HG02885 (cell line): ENCODE results near the gene SPINK4.

ENCODE experiments used
- ATAC-seq: cut with Tn5 transposase; IDR thresholded peaks from one replicate; pipeline ENCODE4 v1.9.1; 2021; ENCODE audit warnings: mild to moderate bottlenecking; ENCODE audit not compliant: unreplicated experiment, poor library complexity

The SPINK4 gene

GRCh38 chr9:33239921-33240320, at the start of gene SPINK4:
TSS of gene SPINK4 (plus strand) at chr9:33240167. CDS start at chr9:33240209, 42 bp downstream.
- no peak for ATAC-seq

- no peak for ATAC-seq
Measured at GRCh38 chr9:33192493-33193255, 47.3 kb upstream of the SPINK4 start.

GRCh38 chr9:33193818-33194217, 46.1 kb upstream of the SPINK4 start:
- no peak for ATAC-seq

- no peak for ATAC-seq
Measured at GRCh38 chr9:33196736-33197135, 43.2 kb upstream of the SPINK4 start.

GRCh38 chr9:33197279-33198152, 42.5 kb upstream of the SPINK4 start:
- no peak for ATAC-seq

- ATAC-seq = no peak
Measured at GRCh38 chr9:33198165-33198564, 41.8 kb upstream of the SPINK4 start.

GRCh38 chr9:33202018-33202417, 37.9 kb upstream of the SPINK4 start:
- ATAC-seq = peak; percentile 66

- ATAC-seq = peak; percentile 99
Measured at GRCh38 chr9:33202552-33203201, 37.3 kb upstream of the SPINK4 start.

GRCh38 chr9:33209394-33209793, 30.6 kb upstream of the SPINK4 start:
- ATAC-seq = no peak

GRCh38 chr9:33210006-33210715, 29.8 kb upstream of the SPINK4 start:
- no peak for ATAC-seq

GRCh38 chr9:33211695-33212393, 28.1 kb upstream of the SPINK4 start:
- ATAC-seq = no peak

GRCh38 chr9:33220681-33221567, 19.0 kb upstream of the SPINK4 start:
- peak; percentile 67 for ATAC-seq

- ATAC-seq = no peak
Measured at GRCh38 chr9:33221568-33221884, 18.4 kb upstream of the SPINK4 start.

- no peak for ATAC-seq
Measured at GRCh38 chr9:33222031-33222430, 17.9 kb upstream of the SPINK4 start.

GRCh38 chr9:33223696-33224095, 16.3 kb upstream of the SPINK4 start:
- no peak for ATAC-seq

GRCh38 chr9:33225319-33226147, 14.4 kb upstream of the SPINK4 start:
- ATAC-seq = no peak

GRCh38 chr9:33227008-33227398, 13.0 kb upstream of the SPINK4 start:
- no peak for ATAC-seq

- no peak for ATAC-seq
Measured at GRCh38 chr9:33227741-33228140, 12.2 kb upstream of the SPINK4 start.
